Lung (tissue), 12 donors: Measurements from ENCODE around the gene DNAJC13. TPM values are rescaled to one million over a fixed set of nuclear protein-coding genes. Genes with fewer than 3 reads are reported as not detected.

Experiments used
- ATAC-seq: fragments of 200-7000 bp; cut with Tn5 transposase; one replicate; pipeline ENCODE4 v1.9.1; 2020; ENCODE audit warnings: moderate number of reproducible peaks; ENCODE audit not compliant: insufficient read depth, low FRiP score
- DNase-seq, 3 donors: peaks; one replicate each; pipeline ENCODE4 v3.0.0-alpha.2; 2013 to 2017
- H3K27ac ChIP-seq, 2 donors: one replicate each; pipeline ENCODE4 v1.5.1; 2013; ENCODE audit warnings: mild to moderate bottlenecking in 2 of 2, moderate library complexity in 2 of 2, control low read depth in 1 of 2, inconsistent platforms in 1 of 2, low read depth in 1 of 2, low read length in 1 of 2
- H3K27me3 ChIP-seq, 3 donors: one replicate each; pipeline ENCODE4 v1.5.1; 2013; ENCODE audit warnings: low read length in 2 of 3; ENCODE audit not compliant: control insufficient read depth in 3 of 3, insufficient read depth in 3 of 3
- H3K36me3 ChIP-seq, 4 donors: one replicate each; pipeline ENCODE4 v1.5.1; 2013; ENCODE audit warnings: low read length in 4 of 4, mild to moderate bottlenecking in 1 of 4, moderate library complexity in 1 of 4; ENCODE audit not compliant: control insufficient read depth in 4 of 4, insufficient read depth in 4 of 4
- H3K4me1 ChIP-seq, 5 donors: one replicate each; pipeline ENCODE4 v1.5.1; 2013; ENCODE audit warnings: low read length in 5 of 5, mild to moderate bottlenecking in 2 of 5, moderate library complexity in 1 of 5; ENCODE audit not compliant: control insufficient read depth in 5 of 5, insufficient read depth in 5 of 5
- H3K4me3 ChIP-seq: one replicate; pipeline ENCODE4 v1.5.1; 2013; ENCODE audit warnings: mild to moderate bottlenecking, control low read depth, moderate library complexity
- H3K9ac ChIP-seq, 2 donors: one replicate each; pipeline ENCODE4 v1.5.1; 2013; ENCODE audit warnings: low read length in 2 of 2, control low read depth in 1 of 2; ENCODE audit not compliant: insufficient read depth in 1 of 2
- H3K9me3 ChIP-seq, 4 donors: one replicate each; pipeline ENCODE4 v1.5.1; 2013; ENCODE audit warnings: low read length in 3 of 4, mild to moderate bottlenecking in 1 of 4, moderate library complexity in 1 of 4; ENCODE audit not compliant: control insufficient read depth in 4 of 4, insufficient read depth in 3 of 4
- WGBS, 2 donors: extraction: QIAGEN DNeasy Blood & Tissue Kit; methylation state at CpG; one replicate each; pipeline ENCODE4 v1.1.7; 2013; 5-methylcytosine and 5-hydroxymethylcytosine counted together
- polyA plus RNA-seq, 2 donors: library from polyadenylated mRNA; stranded (reverse); fragments of 200-250 nt; gene quantifications; one replicate each; pipeline ENCODE4 v1.2.1, GENCODE V29; 2013
- total RNA-seq, 2 donors: library from RNA; depleted of rRNA in 1 of 2; stranded (reverse); fragments of >200 nt in 1 of 2; gene quantifications; one replicate each; pipeline ENCODE4 v1.2.1, GENCODE V29; 2014 to 2021
- TF ChIP-seq, protein P1 (sequence below): IDR thresholded peaks from 2 replicates; pipeline ENCODE4 v1.5.1; 2012; ENCODE audit warnings: mild to moderate bottlenecking; ENCODE audit errors: control extremely low read depth, extremely low read depth
- donor health status: control.
- donor health status: control.
- donor health status: Bipolar disorder and iron deficiency.
- donor health status: healthy.
- donor health status: DM: yes; HTN: yes; CAD: no.

The DNAJC13 gene
- total and polyA plus RNA-seq, 4 donors, result 6.7 to 132 (median 23.5) TPM

DNA sequence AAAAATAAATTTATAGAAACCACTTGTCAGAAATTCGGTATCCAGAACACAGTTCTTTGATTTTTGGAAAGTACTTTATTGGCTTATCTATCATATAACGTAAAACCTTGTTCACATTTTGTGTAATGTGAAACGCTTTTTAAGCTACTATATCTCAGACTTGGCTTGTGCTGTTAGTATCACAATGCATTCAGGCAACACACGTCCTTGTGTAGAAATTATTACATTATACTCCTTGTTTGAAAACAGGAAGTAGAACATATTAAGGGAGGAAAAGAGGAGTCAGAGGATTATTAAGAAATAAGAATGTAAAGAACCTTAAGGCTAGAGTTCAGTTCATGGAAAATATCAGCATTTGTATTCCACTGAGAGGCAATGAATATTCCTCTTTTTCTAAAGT lies 1.6 kb downstream of the DNAJC13 start:
- Histone ChIP-seq H3K27ac (no peak overlapping the region), H3K9me3 (no peaks in the 10 kb centered on the region), H3K4me3 (no peak overlapping the region), H3K9ac (peak overlapping the region; percentile 69 to 88), H3K27me3 (no peaks in the 10 kb centered on the region), H3K36me3 (peaks cover 0 to 8% (median 0%) of the 10 kb centered on the region in 4 donors), H3K4me1 (peaks cover 0 to 18% (median 4%) of the 10 kb centered on the region in 5 donors)
- DNase-seq, result peak in 2 of 3 donors; percentile 22 to 32
- whole genome bisulfite sequencing, 2 donors, result 10 to 20% methylated on average over 4 of the region's 4 CpGs
- TF ChIP-seq, protein P1, sequence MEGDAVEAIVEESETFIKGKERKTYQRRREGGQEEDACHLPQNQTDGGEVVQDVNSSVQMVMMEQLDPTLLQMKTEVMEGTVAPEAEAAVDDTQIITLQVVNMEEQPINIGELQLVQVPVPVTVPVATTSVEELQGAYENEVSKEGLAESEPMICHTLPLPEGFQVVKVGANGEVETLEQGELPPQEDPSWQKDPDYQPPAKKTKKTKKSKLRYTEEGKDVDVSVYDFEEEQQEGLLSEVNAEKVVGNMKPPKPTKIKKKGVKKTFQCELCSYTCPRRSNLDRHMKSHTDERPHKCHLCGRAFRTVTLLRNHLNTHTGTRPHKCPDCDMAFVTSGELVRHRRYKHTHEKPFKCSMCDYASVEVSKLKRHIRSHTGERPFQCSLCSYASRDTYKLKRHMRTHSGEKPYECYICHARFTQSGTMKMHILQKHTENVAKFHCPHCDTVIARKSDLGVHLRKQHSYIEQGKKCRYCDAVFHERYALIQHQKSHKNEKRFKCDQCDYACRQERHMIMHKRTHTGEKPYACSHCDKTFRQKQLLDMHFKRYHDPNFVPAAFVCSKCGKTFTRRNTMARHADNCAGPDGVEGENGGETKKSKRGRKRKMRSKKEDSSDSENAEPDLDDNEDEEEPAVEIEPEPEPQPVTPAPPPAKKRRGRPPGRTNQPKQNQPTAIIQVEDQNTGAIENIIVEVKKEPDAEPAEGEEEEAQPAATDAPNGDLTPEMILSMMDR, result no peak
- ATAC-seq, result no peak

DNA sequence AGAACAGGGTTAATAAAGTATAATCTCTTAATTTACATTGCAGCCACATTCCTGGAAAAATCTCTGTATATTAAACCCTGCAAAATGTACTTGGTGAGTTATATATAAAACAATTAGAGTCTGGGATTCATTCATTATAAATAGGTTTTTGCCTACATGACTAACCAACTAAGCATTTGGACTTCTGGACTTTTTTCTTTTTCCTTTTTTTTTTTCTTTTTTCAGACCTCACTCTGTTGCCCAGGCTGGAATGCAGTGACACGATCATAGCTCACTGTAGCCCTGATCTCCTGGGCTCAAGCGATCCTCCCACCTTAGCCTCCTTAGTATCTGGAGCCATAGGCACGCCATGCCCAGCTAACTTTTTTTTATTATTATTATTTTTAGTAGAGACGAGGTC lies 4.5 kb downstream of the DNAJC13 start:
- H3K36me3 ChIP-seq, result peaks cover 0 to 8% (median 3%) of the 10 kb centered on the region in 4 donors
- 91 to 97% methylated on average over 4 of the region's 4 CpGs for WGBS, 2 donors
- no peak overlapping the region for H3K4me3 ChIP-seq
- peaks cover 0 to 18% (median 4%) of the 10 kb centered on the region in 5 donors for H3K4me1 ChIP-seq
- DNase-seq, result no peak
- H3K27me3 ChIP-seq, result no peaks in the 10 kb centered on the region
- no peak for ATAC-seq
- H3K9ac ChIP-seq, result no peak overlapping the region
- TF ChIP-seq, protein P1, result no peak
- H3K27ac ChIP-seq, result no peak overlapping the region
- no peaks in the 10 kb centered on the region for H3K9me3 ChIP-seq

DNA sequence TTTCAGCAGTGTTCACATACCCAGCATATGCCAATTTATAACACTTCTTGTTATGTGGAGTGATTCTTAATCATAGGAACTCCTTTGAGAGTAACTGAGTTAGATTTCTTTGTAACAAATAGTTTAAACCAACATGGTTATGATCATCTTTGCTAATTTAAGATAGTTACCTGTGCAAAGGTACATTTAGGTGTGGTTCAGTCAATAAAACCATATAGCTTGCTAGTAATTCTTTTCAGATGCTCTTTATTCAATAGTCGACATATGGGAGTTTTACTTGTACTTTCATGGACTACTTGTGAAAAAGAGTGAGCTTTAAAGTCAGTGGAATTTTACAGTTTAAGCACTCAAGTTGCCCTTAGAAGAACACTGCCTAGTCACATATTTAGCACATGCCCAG lies 5.2 kb downstream of the DNAJC13 start:
- Histone ChIP-seq H3K9me3 (no peaks in the 10 kb centered on the region), H3K4me3 (no peak overlapping the region), H3K36me3 (peaks cover 0 to 6% (median 3%) of the 10 kb centered on the region in 4 donors), H3K27me3 (no peaks in the 10 kb centered on the region), H3K9ac (no peak overlapping the region), H3K4me1 (peaks cover 0 to 18% (median 4%) of the 10 kb centered on the region in 5 donors), H3K27ac (no peak overlapping the region)
- ATAC-seq (no peak), DNase-seq (no peak)
- 72 to 92% methylated on average over 1 of the region's 1 CpG for WGBS, 2 donors
- TF ChIP-seq, protein P1, result no peak

DNA sequence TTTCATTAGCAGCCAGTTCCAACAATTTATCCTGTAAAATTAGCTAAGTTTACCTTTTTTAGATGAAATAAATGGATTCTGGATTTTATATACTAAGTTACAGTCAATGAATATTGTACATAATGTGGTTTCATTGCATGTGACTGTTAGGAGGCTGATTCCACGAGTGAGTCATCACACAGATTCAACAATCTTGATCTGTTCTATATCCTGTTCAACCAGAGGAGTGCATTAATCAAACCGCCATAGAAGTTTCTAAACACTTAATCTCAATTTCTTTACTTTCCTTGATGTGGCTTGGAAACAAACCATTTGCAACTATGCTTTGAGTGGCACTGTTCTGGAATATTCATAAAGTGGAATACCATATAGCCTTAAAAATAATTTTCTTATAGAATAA lies 15.3 kb downstream of the DNAJC13 start:
- Histone ChIP-seq H3K27ac (no peak overlapping the region), H3K36me3 (no peaks in the 10 kb centered on the region), H3K9ac (no peak overlapping the region), H3K27me3 (no peaks in the 10 kb centered on the region), H3K4me1 (peaks cover 0 to 16% (median 4%) of the 10 kb centered on the region in 5 donors), H3K4me3 (no peak overlapping the region), H3K9me3 (no peaks in the 10 kb centered on the region)
- 23 to 26% methylated on average over 2 of the region's 2 CpGs for WGBS, 2 donors
- ATAC-seq (no peak), DNase-seq (no peak)
- TF ChIP-seq, protein P1, result no peak
